RCC 7860 (cell line): ENCODE results near the gene EPPIN.

ENCODE experiments used
- DNase-seq: peaks from one replicate; pipeline ENCODE4 v3.0.0-alpha.2; 2015; ENCODE audit warnings: low spot score
- FAIRE-seq: peaks from 2 replicates; lab custom pipeline; 2012; peaks lifted over from hg19 to GRCh38; lab: Jason Lieb, UNC

Gene EPPIN

DNA sequence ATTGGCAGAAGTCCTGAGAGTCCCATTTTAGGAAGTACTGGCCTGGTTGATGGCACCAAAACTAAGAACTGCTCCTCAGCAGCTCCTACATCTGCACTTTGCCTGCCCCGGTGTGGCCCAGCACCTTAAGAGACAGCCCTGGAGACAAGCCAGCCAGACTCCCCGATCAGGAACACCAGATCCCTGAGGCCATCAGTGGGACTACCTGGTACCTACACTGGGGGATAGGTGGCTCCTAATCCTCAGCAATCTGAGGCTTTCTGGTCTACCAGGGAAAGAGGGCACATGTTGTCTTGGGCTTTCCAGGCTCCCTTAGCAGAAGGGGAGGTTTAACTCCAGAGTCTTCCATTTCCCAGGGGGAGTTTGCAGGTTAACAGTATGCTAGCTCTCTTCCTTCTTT lies 7.8 kb downstream of the EPPIN start, which contains the start of gene WFDC6:
TSS of gene WFDC6 (minus strand) at position 101 of the 400 bp plus-strand sequence. CDS start at position 26, 75 bp downstream.
- DNase-seq (no peak), FAIRE-seq (no peak)

- FAIRE-seq (no peak), DNase-seq (no peak)
These were observed 8.9 kb downstream of the EPPIN start for GRCh38 chr20:45538209-45538799.

- DNase-seq = no peak
- FAIRE-seq = no peak
These were observed 19.9 kb downstream of the EPPIN start for GRCh38 chr20:45527294-45527693.

DNA sequence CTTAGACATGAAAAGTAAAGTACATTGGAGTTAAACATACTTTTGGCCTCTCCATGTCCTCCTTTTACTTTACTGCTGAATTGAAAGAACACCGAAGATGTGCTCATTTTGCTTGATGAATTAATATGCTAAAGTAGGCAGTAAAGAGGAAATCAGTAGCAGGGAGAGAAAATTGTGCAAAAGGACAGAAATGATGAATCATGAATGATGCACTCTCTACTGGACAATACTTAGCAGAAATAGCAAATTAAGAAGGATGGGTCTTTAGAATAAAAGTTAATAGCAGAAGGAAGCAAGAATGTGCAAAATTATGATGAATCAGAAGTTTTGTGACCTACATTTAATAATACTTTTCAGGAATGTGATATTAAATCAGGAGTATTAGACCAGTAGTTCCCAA lies 23.4 kb downstream of the EPPIN start:
- FAIRE-seq (no peak), DNase-seq (no peak)

DNA sequence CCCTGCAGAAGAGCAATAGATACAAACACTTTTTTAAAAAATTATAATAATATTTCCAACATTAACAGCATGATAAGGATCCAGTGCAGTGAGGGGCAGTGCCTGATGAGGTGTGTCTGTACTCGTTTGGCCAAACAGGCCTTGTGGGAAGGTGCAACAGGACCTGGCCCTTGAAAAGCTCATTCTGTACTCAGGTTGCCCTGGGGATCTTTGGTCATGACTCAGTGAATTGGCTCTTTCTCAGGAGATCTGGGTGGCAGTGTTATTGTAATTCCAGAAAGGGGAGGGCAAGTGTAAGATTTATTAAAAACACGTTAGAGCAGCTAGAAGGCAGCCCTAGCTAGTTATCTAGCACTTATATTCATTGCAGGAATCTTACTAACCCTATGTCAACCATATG lies 28.9 kb downstream of the EPPIN start:
- DNase-seq (no peak), FAIRE-seq (no peak)

- FAIRE-seq (no peak), DNase-seq (no peak)
These were observed 31.9 kb downstream of the EPPIN start, which contains the start of gene SPINT3 for GRCh38 chr20:45515147-45515913. TSS of gene SPINT3 (minus strand) at chr20:45515622. CDS start at chr20:45515608, 14 bp downstream.

- FAIRE-seq = no peak
These were observed 36.8 kb downstream of the EPPIN start for GRCh38 chr20:45510242-45510862.

DNA sequence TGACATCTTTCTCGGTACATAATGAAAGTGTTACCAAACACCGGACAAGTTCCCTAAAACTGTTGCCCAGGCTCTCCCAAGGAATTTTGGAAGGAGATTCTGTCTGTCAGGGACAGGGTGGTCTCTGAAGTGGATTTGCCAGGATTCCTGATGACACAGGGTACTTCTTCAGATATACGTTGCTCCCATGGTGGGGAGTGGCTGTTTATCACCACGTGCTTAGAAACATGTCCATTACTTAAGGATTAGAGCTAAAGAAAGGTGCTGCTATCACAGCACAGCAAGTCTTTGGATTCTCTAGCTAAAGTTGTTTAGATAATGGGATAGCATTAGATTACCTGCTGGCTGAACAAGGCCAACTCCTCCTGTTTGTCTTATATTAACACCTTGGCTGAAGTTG lies 38.1 kb downstream of the EPPIN start:
- no peak for DNase-seq
- FAIRE-seq = no peak

More at GRCh38 chr20:45510242-45510862, 36.8 kb downstream of the EPPIN start:
- DNase-seq = no peak

GRCh38 chr20:45508068-45508886 lies 38.9 kb downstream of the EPPIN start:
- DNase-seq = no peak
- no peak for FAIRE-seq

DNA sequence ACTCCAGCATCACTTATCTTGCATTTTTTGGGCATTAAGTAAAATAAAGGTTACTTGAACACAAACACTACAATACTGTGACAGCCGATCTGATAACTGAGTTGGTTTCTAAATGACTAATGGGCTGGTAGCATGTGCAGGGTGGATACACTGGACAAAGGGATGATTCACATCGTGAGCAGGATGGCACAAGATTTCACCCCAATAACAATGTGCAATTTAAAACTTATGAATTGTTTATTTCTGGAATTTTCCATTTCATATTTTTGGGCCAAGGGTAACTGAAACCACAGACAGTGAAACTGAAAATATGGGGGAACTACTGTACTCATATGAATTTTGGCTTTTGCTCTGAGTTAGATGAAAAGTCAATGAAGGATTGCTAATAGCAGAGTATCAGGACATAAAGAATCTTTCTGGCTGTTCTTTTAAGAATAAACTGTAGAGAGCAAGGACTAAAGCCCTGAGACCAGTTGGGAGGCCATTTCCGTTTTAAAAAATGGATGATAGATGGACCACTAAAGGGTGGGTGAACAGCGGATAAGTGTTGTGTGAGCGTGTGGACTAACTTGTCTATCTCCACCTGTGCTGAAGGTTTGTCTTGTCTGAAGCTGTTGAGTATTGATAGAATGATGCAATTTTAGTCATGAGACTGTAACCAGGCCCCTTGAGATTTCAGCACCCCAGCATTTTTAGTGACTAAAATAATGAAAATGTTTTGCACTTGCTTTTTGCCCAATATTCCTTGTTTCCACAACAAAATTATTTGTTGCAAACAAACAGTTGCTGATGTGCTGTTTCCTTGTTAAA lies 40.0 kb downstream of the EPPIN start:
- DNase-seq (no peak), FAIRE-seq (no peak)

GRCh38 chr20:45506398-45506797 lies 40.8 kb downstream of the EPPIN start:
- FAIRE-seq = no peak
- no peak for DNase-seq

DNA sequence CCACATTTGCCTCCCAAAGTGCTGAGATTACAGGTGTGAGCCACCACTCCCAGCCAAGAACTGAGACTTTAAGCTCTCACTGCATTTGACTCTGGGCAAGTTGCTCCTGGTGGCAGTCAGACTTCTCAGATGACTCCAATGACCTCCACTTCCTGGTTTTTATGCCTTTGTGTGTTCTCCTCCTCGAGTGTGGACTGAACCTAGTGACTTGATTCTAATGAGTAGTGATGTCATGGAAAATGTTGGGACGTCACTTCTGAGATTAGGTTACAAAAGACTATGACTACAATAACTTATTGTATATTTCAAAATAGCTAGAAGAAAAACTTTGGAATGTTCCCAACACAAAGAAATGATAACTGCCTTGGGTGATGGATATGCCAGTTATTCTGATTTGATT lies 43.8 kb downstream of the EPPIN start:
- DNase-seq (no peak), FAIRE-seq (no peak)

- no peak for FAIRE-seq
- no peak for DNase-seq
These were observed 44.6 kb downstream of the EPPIN start for GRCh38 chr20:45502561-45502960.

- DNase-seq (no peak), FAIRE-seq (no peak)
These were observed 45.6 kb downstream of the EPPIN start for GRCh38 chr20:45501600-45501999.

- DNase-seq (no peak), FAIRE-seq (no peak)
These were observed 47.2 kb downstream of the EPPIN start for GRCh38 chr20:45500022-45500421.

DNA sequence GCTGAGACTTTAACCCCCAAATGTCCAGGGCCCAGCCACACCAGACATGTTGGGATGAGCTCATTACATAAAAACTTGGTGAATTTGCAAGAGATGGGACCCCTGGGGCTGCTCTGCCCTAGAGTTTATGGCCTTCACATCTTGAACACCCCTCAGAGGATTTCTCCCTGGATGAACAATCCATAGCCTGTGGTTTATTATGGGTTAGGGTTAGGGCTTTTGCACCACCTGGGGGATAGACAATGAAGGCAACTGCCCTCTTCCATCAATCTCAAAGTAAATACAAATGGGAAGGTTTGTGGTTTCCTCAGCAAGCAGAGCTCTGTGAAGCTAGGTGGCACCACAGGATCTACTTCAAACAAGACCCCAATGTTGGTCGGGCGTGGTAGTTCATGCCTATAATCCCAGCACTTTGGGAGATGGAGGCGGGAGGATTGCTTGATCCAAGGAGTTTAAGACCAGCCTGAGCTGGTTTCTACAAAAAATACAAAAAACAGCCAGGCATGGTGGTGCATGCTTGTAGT lies 49.2 kb downstream of the EPPIN start:
- no peak for DNase-seq
- FAIRE-seq = no peak

- DNase-seq (no peak), FAIRE-seq (no peak)
These were observed 51.0 kb downstream of the EPPIN start for GRCh38 chr20:45496166-45496565.

DNA sequence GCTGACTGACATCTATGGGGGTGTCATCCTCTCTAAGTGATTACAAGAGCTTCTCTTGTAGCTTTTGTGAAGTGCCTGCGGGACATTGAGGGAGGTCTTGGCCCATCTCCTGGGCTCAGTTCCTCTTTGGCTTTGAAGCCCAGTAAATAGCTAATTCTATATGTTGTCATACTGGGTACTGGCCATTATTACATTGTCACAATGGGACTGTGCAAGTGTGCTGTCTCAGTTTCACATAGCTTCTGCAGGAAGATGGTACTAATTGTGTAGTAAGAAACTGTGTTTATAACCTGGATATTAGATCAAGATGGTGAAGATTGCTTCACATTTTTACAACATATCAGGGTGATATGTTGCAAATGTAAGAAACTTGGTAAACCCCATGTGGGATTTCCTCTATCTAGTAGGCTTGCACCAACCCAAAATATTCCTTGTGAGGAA lies 51.7 kb downstream of the EPPIN start:
- FAIRE-seq (no peak), DNase-seq (no peak)
